ENCODE data around the gene MCM5. TPM values are rescaled to one million over a fixed set of nuclear protein-coding genes. Genes with fewer than 3 reads are reported as not detected.

MCM5 gene
- total RNA-seq, 1 donor from 2014 or later, result 12.8 TPM

GRCh38 chr22:35426801-35427140, 26.8 kb downstream of the MCM5 start:
- no peak overlapping the region for H3K4me3 Mint-ChIP-seq (ENCODE audit: unreplicated experiment)
- Histone ChIP-seq H3K36me3 (ENCODE audit: insufficient read depth, low read length) (no peaks in the 10 kb centered on the region), H4K20me1 (ENCODE audit: insufficient read depth, low read length) (peaks cover 9% of the 10 kb centered on the region), H3K4me1 (ENCODE audit: insufficient read depth, low read length) (peaks cover 26% of the 10 kb centered on the region), H3K27me3 (ENCODE audit: insufficient read depth, low read length) (no peaks in the 10 kb centered on the region), H3K27ac (ENCODE audit: low read depth, low read length) (no peak overlapping the region), H3K9me3 (ENCODE audit: insufficient read depth, low read depth, low read length) (no peaks in the 10 kb centered on the region), H3K4me3 (ENCODE audit: insufficient read depth, low read depth, low read length) (no peak overlapping the region), H3K4me2 (ENCODE audit: low read length) (peak overlapping the region; percentile 61), H3K79me2 (ENCODE audit: insufficient read depth, low read length) (no peaks in the 10 kb centered on the region), H3K9ac (ENCODE audit: low read length) (peak overlapping the region; percentile 41), H2AFZ (ENCODE audit: low read depth, low read length) (peak overlapping the region; percentile 65)
- TF ChIP-seq CTCF (IDR thresholded peaks at IDR 0.05; ENCODE audit: insufficient read depth, low read depth, low read length), result no peak
- TF ChIP-seq EZH2 (IDR thresholded peaks at IDR 0.05; ENCODE audit: insufficient read depth, low read length), result no peak
- peaks cover 9% of the 10 kb centered on the region for H3K36me3 Mint-ChIP-seq (ENCODE audit: low read depth, unreplicated experiment)
- peak; percentile 47 for DNase-seq (ENCODE audit: low read depth)
- H3K27me3 Mint-ChIP-seq (ENCODE audit: low read depth, unreplicated experiment), result no peaks in the 10 kb centered on the region
- H3K27ac Mint-ChIP-seq (ENCODE audit: unreplicated experiment), result peak overlapping the region; percentile 41
- no peak for FAIRE-seq
- H3K9me3 Mint-ChIP-seq (ENCODE audit: unreplicated experiment), result peaks cover 2% of the 10 kb centered on the region
- peaks cover 24% of the 10 kb centered on the region for H3K4me1 Mint-ChIP-seq (ENCODE audit: low read depth, unreplicated experiment)

GRCh38 chr22:35430897-35431322, 31.0 kb downstream of the MCM5 start:
- Histone ChIP-seq H3K4me1 (ENCODE audit: insufficient read depth, low read length) (peaks cover 20% of the 10 kb centered on the region), H4K20me1 (ENCODE audit: insufficient read depth, low read length) (peaks cover 4% of the 10 kb centered on the region), H2AFZ (ENCODE audit: low read depth, low read length) (peak overlapping the region; percentile 53), H3K36me3 (ENCODE audit: insufficient read depth, low read length) (no peaks in the 10 kb centered on the region), H3K4me3 (ENCODE audit: insufficient read depth, low read depth, low read length) (no peak overlapping the region), H3K27ac (ENCODE audit: low read depth, low read length) (peak overlapping the region; percentile 48), H3K9me3 (ENCODE audit: insufficient read depth, low read depth, low read length) (peaks cover 11% of the 10 kb centered on the region), H3K79me2 (ENCODE audit: insufficient read depth, low read length) (no peaks in the 10 kb centered on the region), H3K4me2 (ENCODE audit: low read length) (peak overlapping the region; percentile 48), H3K9ac (ENCODE audit: low read length) (peak overlapping the region; percentile 59), H3K27me3 (ENCODE audit: insufficient read depth, low read length) (no peaks in the 10 kb centered on the region)
- Mint-ChIP-seq H3K36me3 (ENCODE audit: low read depth, unreplicated experiment) (peaks cover 4% of the 10 kb centered on the region), H3K27me3 (ENCODE audit: low read depth, unreplicated experiment) (peaks cover 2% of the 10 kb centered on the region), H3K27ac (ENCODE audit: unreplicated experiment) (peak overlapping the region; percentile 62), H3K9me3 (ENCODE audit: unreplicated experiment) (peaks cover 7% of the 10 kb centered on the region), H3K4me3 (ENCODE audit: unreplicated experiment) (no peak overlapping the region), H3K4me1 (ENCODE audit: low read depth, unreplicated experiment) (peaks cover 18% of the 10 kb centered on the region)
- peak; percentile 91 for TF ChIP-seq CTCF (IDR thresholded peaks at IDR 0.05; ENCODE audit: insufficient read depth, low read depth, low read length)
- no peak for TF ChIP-seq EZH2 (IDR thresholded peaks at IDR 0.05; ENCODE audit: insufficient read depth, low read length)
- FAIRE-seq, result no peak
- peak; percentile 85 for DNase-seq (ENCODE audit: low read depth)

- H4K20me1 ChIP-seq (ENCODE audit: insufficient read depth, low read length), result no peaks in the 10 kb centered on the region
- H3K9me3 ChIP-seq (ENCODE audit: insufficient read depth, low read depth, low read length), result peaks cover 11% of the 10 kb centered on the region
- no peak overlapping the region for H2AFZ ChIP-seq (ENCODE audit: low read depth, low read length)
- FAIRE-seq (no peak), DNase-seq (ENCODE audit: low read depth) (no peak)
- TF ChIP-seq CTCF (IDR thresholded peaks at IDR 0.05; ENCODE audit: insufficient read depth, low read depth, low read length), result no peak
- no peak for TF ChIP-seq EZH2 (IDR thresholded peaks at IDR 0.05; ENCODE audit: insufficient read depth, low read length)
- Mint-ChIP-seq H3K9me3 (ENCODE audit: unreplicated experiment) (peaks cover 7% of the 10 kb centered on the region), H3K27ac (ENCODE audit: unreplicated experiment) (peak overlapping the region; percentile 62), H3K36me3 (ENCODE audit: low read depth, unreplicated experiment) (peaks cover 4% of the 10 kb centered on the region), H3K4me3 (ENCODE audit: unreplicated experiment) (no peak overlapping the region), H3K4me1 (ENCODE audit: low read depth, unreplicated experiment) (peaks cover 11% of the 10 kb centered on the region), H3K27me3 (ENCODE audit: low read depth, unreplicated experiment) (peaks cover 2% of the 10 kb centered on the region)
- no peaks in the 10 kb centered on the region for H3K79me2 ChIP-seq (ENCODE audit: insufficient read depth, low read length)
- H3K4me3 ChIP-seq (ENCODE audit: insufficient read depth, low read depth, low read length), result no peak overlapping the region
- H3K36me3 ChIP-seq (ENCODE audit: insufficient read depth, low read length), result no peaks in the 10 kb centered on the region
- peak overlapping the region; percentile 48 for H3K4me2 ChIP-seq (ENCODE audit: low read length)
- peak overlapping the region; percentile 59 for H3K9ac ChIP-seq (ENCODE audit: low read length)
- H3K27ac ChIP-seq (ENCODE audit: low read depth, low read length), result peak overlapping the region; percentile 48
- H3K27me3 ChIP-seq (ENCODE audit: insufficient read depth, low read length), result no peaks in the 10 kb centered on the region
- H3K4me1 ChIP-seq (ENCODE audit: insufficient read depth, low read length), result peaks cover 12% of the 10 kb centered on the region
Measured at GRCh38 chr22:35431483-35432227, 31.7 kb downstream of the MCM5 start.
